ENCODE results near the gene MYL6B.
A peak's percentile ranks its signal among the peaks of the same experiment; 100 is the strongest.
"Not testable (repeated sequence)": the region's sequence is repeated elsewhere in the genome, so short reads cannot be mapped to it uniquely, and the experiment has no call there.

Gene MYL6B

DNA sequence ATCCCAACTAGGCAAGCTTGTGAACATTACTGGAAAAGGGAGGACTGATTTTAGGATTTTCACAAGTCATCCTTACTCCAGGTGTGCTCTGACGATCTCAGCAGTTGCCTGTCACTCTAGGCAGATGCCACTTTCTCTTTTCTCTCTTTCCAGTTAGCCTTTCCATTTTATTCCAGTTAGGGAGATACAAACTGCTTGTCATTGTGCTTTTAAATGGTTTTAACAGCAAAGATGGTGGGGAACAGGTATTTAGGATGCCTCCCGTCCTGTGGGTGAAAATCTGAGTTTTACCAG, 46.8 kb upstream of the MYL6B start:
- TF ChIP-seq, protein P1, sequence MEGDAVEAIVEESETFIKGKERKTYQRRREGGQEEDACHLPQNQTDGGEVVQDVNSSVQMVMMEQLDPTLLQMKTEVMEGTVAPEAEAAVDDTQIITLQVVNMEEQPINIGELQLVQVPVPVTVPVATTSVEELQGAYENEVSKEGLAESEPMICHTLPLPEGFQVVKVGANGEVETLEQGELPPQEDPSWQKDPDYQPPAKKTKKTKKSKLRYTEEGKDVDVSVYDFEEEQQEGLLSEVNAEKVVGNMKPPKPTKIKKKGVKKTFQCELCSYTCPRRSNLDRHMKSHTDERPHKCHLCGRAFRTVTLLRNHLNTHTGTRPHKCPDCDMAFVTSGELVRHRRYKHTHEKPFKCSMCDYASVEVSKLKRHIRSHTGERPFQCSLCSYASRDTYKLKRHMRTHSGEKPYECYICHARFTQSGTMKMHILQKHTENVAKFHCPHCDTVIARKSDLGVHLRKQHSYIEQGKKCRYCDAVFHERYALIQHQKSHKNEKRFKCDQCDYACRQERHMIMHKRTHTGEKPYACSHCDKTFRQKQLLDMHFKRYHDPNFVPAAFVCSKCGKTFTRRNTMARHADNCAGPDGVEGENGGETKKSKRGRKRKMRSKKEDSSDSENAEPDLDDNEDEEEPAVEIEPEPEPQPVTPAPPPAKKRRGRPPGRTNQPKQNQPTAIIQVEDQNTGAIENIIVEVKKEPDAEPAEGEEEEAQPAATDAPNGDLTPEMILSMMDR (conservative IDR thresholded peaks at IDR 0.05; ENCODE audit: low read depth, low read length): no peak
- no peak for DNase-seq (ENCODE audit: low read depth)
- peak overlapping the region; percentile 92 for H3K4me3 ChIP-seq (ENCODE audit: low read depth, low read length)

DNA sequence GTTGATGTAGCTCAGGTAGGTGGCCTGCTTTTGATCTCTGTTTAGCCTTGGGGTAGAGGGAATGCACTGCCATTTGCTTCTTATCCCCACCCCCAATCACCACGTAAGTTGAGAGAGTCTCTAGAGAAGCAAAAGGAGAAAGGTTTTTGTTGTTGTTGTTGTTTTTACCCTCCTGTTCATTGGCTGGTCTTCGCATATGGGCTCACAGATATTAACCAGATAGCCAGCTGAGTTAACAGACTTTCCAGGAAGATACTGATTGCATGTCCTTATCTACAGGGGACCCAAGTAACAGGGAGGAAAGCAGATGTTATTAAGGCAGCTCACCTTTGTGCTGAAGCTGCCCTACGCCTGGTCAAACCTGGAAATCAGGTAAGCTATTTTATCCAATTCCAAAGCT, 45.1 kb upstream of the MYL6B start:
- DNase-seq (ENCODE audit: low read depth): no peak
- no peak overlapping the region for H3K4me3 ChIP-seq (ENCODE audit: low read depth, low read length)
- TF ChIP-seq, protein P1 (conservative IDR thresholded peaks at IDR 0.05; ENCODE audit: low read depth, low read length): no peak

- no peak for DNase-seq (ENCODE audit: low read depth)
- TF ChIP-seq, protein P1 (conservative IDR thresholded peaks at IDR 0.05; ENCODE audit: low read depth, low read length): no peak
- H3K4me3 ChIP-seq (ENCODE audit: low read depth, low read length): no peak overlapping the region
These were observed 41.8 kb upstream of the MYL6B start for GRCh38 chr12:56110571-56110970.

DNA sequence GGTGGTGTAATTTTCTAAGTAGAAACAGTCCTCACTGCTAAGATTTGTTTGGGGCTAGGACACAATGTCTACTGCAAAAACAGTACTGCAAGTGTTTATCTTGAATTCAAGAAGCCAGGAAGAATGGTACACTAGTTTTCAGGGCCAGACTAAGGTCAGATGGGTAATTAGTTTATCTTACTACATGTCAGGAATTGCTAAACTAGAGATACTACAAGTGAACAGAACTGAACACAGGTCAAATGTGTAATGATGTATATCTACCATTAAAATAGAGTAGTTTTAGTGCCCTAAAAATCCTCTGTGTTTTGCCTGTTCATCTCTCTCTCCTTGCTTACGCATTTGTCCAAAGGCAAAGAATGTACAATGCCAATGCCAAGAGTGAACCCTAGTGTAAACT, 38.3 kb upstream of the MYL6B start:
- TF ChIP-seq, protein P1 (conservative IDR thresholded peaks at IDR 0.05; ENCODE audit: low read depth, low read length): no peak
- no peak for DNase-seq (ENCODE audit: low read depth)
- no peak overlapping the region for H3K4me3 ChIP-seq (ENCODE audit: low read depth, low read length)

- DNase-seq (ENCODE audit: low read depth): peak; percentile 33
These were observed 37.1 kb upstream of the MYL6B start for GRCh38 chr12:56115329-56115728.

GRCh38 chr12:56116267-56117081, 35.9 kb upstream of the MYL6B start, which contains the start of gene RPL41:
Gene RPL41 (plus strand): TSS chr12:56116633.
- H3K4me3 ChIP-seq (ENCODE audit: low read depth, low read length): peak within 1 kb of the TSS; percentile 68
- TF ChIP-seq, protein P1 (conservative IDR thresholded peaks at IDR 0.05; ENCODE audit: low read depth, low read length): no peak
- DNase-seq (ENCODE audit: low read depth): peak; percentile 95

More at GRCh38 chr12:56115329-56115728, 37.1 kb upstream of the MYL6B start:
- TF ChIP-seq, protein P1 (conservative IDR thresholded peaks at IDR 0.05; ENCODE audit: low read depth, low read length): no peak
- H3K4me3 ChIP-seq (ENCODE audit: low read depth, low read length): peak overlapping the region; percentile 68

DNA sequence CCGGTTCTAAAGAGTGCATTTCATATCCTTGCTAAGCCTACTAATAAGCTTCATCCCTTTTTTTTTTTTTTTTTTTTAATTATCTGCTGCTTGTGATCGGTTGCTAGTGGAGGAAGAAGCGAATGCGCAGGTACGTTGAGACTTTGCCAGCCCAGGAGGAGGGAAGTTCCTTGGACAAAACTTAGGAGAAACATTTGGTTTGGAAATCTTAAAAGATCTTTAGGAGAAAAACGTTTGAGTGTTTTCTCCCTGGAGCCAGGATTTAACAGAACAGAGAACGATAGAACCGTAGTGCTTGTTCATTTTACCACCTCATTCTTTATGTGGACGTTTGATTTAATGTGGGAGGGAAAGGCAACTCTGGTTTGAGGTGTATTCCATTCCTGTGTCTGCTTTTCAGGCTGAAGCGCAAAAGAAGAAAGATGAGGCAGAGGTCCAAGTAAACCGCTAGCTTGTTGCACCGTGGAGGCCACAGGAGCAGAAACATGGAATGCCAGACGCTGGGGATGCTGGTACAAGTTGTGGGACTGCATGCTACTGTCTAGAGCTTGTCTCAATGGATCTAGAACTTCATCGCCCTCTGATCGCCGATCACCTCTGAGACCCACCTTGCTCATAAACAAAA, 35.2 kb upstream of the MYL6B start:
- peak overlapping the region; percentile 68 for H3K4me3 ChIP-seq (ENCODE audit: low read depth, low read length)
- DNase-seq (ENCODE audit: low read depth): not testable (repeated sequence)
